Thoracic aorta (tissue), 2 donors: ENCODE measurements around the gene PPP1R3D. TPM values are rescaled to one million over a fixed set of nuclear protein-coding genes. Genes with fewer than 3 reads are reported as not detected.
"Not testable (repeated sequence)": the region's sequence is repeated elsewhere in the genome, so short reads cannot be mapped to it uniquely, and the experiment has no call there.

Experiments used
- ATAC-seq: fragments of 150-250 bp; one replicate; pipeline ENCODE4 v1.8.0; 2017; ENCODE audit warnings: low read depth; ENCODE audit not compliant: insufficient number of reproducible peaks, low FRiP score
- DNase-seq: peaks from one replicate; pipeline ENCODE4 v3.0.0-alpha.2; 2020; ENCODE audit warnings: low spot score
- H3K27ac ChIP-seq, 2 donors: fragments of 200-600 bp; sonication (generic); 1 replicate in 1 of 2; 2 replicates in 1 of 2; pipeline ENCODE4 v1.5.1; 2016; ENCODE audit warnings: mild to moderate bottlenecking in 2 of 2, moderate library complexity in 2 of 2
- H3K27me3 ChIP-seq: fragments of 200-600 bp; sonication (generic); replicated peaks from 2 replicates; pipeline ENCODE4 v1.6.0; 2016; ENCODE audit warnings: mild to moderate bottlenecking; ENCODE audit not compliant: insufficient read depth
- H3K36me3 ChIP-seq: fragments of 200-600 bp; sonication (generic); one replicate; pipeline ENCODE4 v1.5.1; 2016
- H3K4me1 ChIP-seq, 2 donors: fragments of 200-600 bp; sonication (generic); 1 replicate in 1 of 2; 2 replicates in 1 of 2; pipeline versions ENCODE4 v1.5.1 to v1.6.0; 2016; ENCODE audit warnings: low read depth in 2 of 2, mild to moderate bottlenecking in 1 of 2; ENCODE audit not compliant: control insufficient read depth in 1 of 2
- H3K4me3 ChIP-seq: fragments of 200-600 bp; sonication (generic); 2 replicates; pipeline ENCODE4 v1.5.1; 2016; ENCODE audit warnings: mild to moderate bottlenecking
- H3K9me3 ChIP-seq: fragments of 200-600 bp; sonication (generic); 2 replicates; pipeline ENCODE4 v1.5.1; 2016
- CTCF ChIP-seq: fragments of 200-600 bp; sonication (generic); IDR thresholded peaks from one replicate; pipeline ENCODE4 v1.5.1; 2019; ENCODE audit warnings: antibody characterized with exemption
- total RNA-seq, 2 donors: library from RNA; depleted of rRNA; stranded (reverse); fragments of >200 nt; gene quantifications; one replicate each; pipeline versions ENCODE4 v1.1.0 to v1.2.3, GENCODE V29; 2016

The PPP1R3D gene
- total RNA-seq, 2 donors from 2014 or later = 10.5 to 13.0 TPM

DNA sequence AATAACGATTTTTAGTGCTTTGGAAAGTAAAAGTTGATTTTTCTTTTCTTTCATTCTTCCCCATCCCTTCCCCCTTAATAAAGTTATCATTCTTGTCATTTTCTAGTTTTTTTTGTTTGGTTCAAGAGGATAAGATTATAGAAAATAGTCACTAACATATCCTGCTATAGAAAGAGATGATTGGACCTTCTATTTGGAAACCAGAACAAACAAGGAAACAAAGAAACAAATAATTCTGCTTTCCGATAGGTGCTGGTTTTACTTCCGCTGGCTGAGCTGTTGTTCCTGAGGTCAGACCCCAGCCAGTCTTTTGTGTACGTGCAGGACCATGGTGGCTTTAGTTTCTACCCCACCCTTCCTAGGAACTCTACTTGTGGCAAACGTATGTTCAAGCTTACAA is 18.0 kb upstream of the PPP1R3D start, which contains the start of gene CDH26:
Gene CDH26 (plus strand): TSS at position 301 of the 400 bp plus-strand sequence. CDS start 304 bp downstream, outside the sequence.
- TF ChIP-seq CTCF = no peak
- DNase-seq (no peak), ATAC-seq (no peak)
- H3K27ac ChIP-seq = no peak within 1 kb of the TSS
- H3K9me3 ChIP-seq = no peaks in the 10 kb centered on the region
- no peaks in the 10 kb centered on the region for H3K27me3 ChIP-seq
- no peak within 1 kb of the TSS for H3K4me3 ChIP-seq
- no peaks in the 10 kb centered on the region for H3K36me3 ChIP-seq
- no peaks in the 10 kb centered on the region for H3K4me1 ChIP-seq

GRCh38 chr20:59957568-59957967 is 17.5 kb upstream of the PPP1R3D start:
- not testable (repeated sequence) for H3K36me3 ChIP-seq, H3K27me3 ChIP-seq, H3K4me1 ChIP-seq, H3K9me3 ChIP-seq, ATAC-seq, H3K4me3 ChIP-seq, DNase-seq, H3K27ac ChIP-seq

DNA sequence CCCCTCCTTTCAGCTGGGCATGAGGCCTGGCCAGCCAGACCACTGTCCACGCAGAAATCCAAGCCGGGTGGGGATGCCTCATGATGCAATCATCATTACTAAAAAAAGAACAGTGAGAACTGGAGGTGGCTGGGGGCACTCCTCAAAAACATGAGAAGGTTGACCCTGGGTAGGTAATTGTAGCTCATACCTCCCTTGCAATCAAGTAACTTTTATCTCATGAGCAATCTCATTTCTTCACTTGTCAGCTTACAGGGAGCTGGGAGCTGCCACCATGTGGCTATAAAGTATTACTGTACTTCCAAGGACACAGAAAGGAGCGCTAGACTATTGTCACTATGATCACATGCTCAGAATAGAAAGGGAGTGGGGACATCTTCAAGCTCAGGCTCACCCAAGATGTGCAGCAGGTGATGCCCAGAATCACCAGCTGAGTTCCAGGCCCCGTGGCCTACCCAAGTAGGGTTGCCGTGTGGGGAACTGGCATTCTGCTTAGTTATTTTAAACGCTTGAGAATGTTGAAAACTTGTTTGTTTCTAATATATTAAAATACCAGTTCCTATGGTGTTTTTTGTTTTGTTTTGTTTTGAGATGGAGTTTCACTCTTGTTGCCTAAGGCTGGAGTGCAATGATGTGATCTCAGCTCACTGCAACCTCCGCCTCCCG is 15.2 kb upstream of the PPP1R3D start:
- Histone ChIP-seq H3K27me3 (no peaks in the 10 kb centered on the region), H3K4me1 (no peaks in the 10 kb centered on the region), H3K27ac (no peak overlapping the region), H3K9me3 (no peaks in the 10 kb centered on the region), H3K36me3 (no peaks in the 10 kb centered on the region), H3K4me3 (no peak overlapping the region)
- no peak for ATAC-seq
- TF ChIP-seq CTCF = no peak
- no peak for DNase-seq

DNA sequence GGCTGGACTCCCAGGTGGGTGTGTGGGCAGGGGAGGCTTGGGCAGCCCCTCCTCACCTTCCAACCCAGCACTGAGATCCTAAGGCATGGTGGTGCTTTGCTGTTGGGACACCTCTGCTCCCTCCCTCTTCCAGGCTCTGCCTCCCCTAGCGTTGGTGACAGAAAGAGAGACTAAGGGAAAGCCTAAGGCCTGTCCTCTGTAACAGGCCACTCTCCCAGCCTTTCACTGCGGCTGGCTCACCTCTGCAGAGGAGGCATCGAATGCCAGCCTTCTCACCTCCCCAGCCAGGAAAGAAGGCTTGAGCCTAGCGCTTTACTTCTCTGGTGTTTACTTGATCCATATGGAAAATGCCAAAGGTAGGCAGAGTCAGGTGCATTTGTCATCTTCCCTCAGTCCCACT is 14.6 kb upstream of the PPP1R3D start:
- H3K4me3 ChIP-seq = no peak overlapping the region
- DNase-seq = no peak

GRCh38 chr20:59949911-59950310 is 9.8 kb upstream of the PPP1R3D start:
- ATAC-seq = no peak
- H3K27me3 ChIP-seq = no peaks in the 10 kb centered on the region
- H3K27ac ChIP-seq = no peak overlapping the region
- peaks cover 0 to 6% of the 10 kb centered on the region in 2 donors for H3K4me1 ChIP-seq
- H3K9me3 ChIP-seq = no peaks in the 10 kb centered on the region
- peaks cover 6% of the 10 kb centered on the region for H3K36me3 ChIP-seq
- TF ChIP-seq CTCF = no peak
- no peak for DNase-seq
- H3K4me3 ChIP-seq = no peak overlapping the region

More for the DNA sequence above, 14.6 kb upstream of the PPP1R3D start:
- no peak overlapping the region for H3K27ac ChIP-seq
- no peaks in the 10 kb centered on the region for H3K27me3 ChIP-seq
- no peaks in the 10 kb centered on the region for H3K4me1 ChIP-seq
- no peaks in the 10 kb centered on the region for H3K9me3 ChIP-seq
- no peak for ATAC-seq
- TF ChIP-seq CTCF = no peak
- H3K36me3 ChIP-seq = peaks cover 5% of the 10 kb centered on the region
